Measurements from ENCODE around the gene VSIG10L2. TPM values are rescaled to one million over a fixed set of nuclear protein-coding genes. Genes with fewer than 3 reads are reported as not detected.

VSIG10L2 gene
- total RNA-seq, 4 donors from 2014 or later = not detected

GRCh38 chr11:125950696-125951651 is 5.1 kb downstream of the VSIG10L2 start:
- Histone ChIP-seq H3K9me3 (no peaks in the 10 kb centered on the region), H3K36me3 (peaks cover 0 to under 1% of the 10 kb centered on the region in 2 donors), H3K4me1 (peaks cover 0 to 18% of the 10 kb centered on the region in 2 donors), H3K27me3 (no peaks in the 10 kb centered on the region), H3K4me3 (replicated peaks in 1 of 3) (no peak overlapping the region), H3K27ac (peak overlapping the region in 2 of 3 donors; percentile 24 to 53)
- no peak for TF ChIP-seq CTCF (IDR thresholded peaks at IDR 0.05)
- TF ChIP-seq POLR2A (IDR thresholded peaks at IDR 0.05) = no peak
- intact Hi-C loops (cut with DNase I) = no loop called here
- WGBS, 2 donors = 67 to 84% methylated on average over 13 to 15 of the region's 15 CpGs
- peak; percentile 59 to 71 for DNase-seq

GRCh38 chr11:125951731-125952130 is 5.9 kb downstream of the VSIG10L2 start:
- TF ChIP-seq POLR2A (IDR thresholded peaks at IDR 0.05) (no peak), CTCF (IDR thresholded peaks at IDR 0.05) (no peak)
- peak overlapping the region in 2 of 3 donors; percentile 24 to 53 for H3K27ac ChIP-seq
- no peak for DNase-seq

GRCh38 chr11:125952559-125952958 is 6.7 kb downstream of the VSIG10L2 start:
- Histone ChIP-seq H3K36me3 (peaks cover 0 to 10% of the 10 kb centered on the region in 2 donors), H3K27me3 (no peaks in the 10 kb centered on the region), H3K9me3 (no peaks in the 10 kb centered on the region), H3K27ac (no peak overlapping the region), H3K4me3 (replicated peaks in 1 of 3) (no peak overlapping the region), H3K4me1 (peaks cover 0 to 18% of the 10 kb centered on the region in 2 donors)
- intact Hi-C loops (cut with DNase I) = no loop called here
- no peak for DNase-seq
- WGBS, 2 donors = 72 to 91% methylated on average over 2 of the region's 2 CpGs
- TF ChIP-seq POLR2A (IDR thresholded peaks at IDR 0.05) (no peak), CTCF (IDR thresholded peaks at IDR 0.05) (no peak)

More at GRCh38 chr11:125951731-125952130, 5.9 kb downstream of the VSIG10L2 start:
- Histone ChIP-seq H3K4me1 (peaks cover 0 to 18% of the 10 kb centered on the region in 2 donors), H3K27me3 (no peaks in the 10 kb centered on the region), H3K9me3 (no peaks in the 10 kb centered on the region), H3K4me3 (replicated peaks in 1 of 3) (no peak overlapping the region), H3K36me3 (peaks cover 0 to 9% of the 10 kb centered on the region in 2 donors)
- WGBS, 2 donors = 35 to 52% methylated on average over 6 to 11 of the region's 11 CpGs
- intact Hi-C loops (cut with DNase I) = no loop called here

- Histone ChIP-seq H3K36me3 (peaks cover 0 to 14% of the 10 kb centered on the region in 2 donors), H3K27ac (no peak overlapping the region), H3K4me3 (replicated peaks in 1 of 3) (no peak overlapping the region), H3K4me1 (peaks cover 0 to 18% of the 10 kb centered on the region in 2 donors), H3K9me3 (no peaks in the 10 kb centered on the region), H3K27me3 (no peaks in the 10 kb centered on the region)
- TF ChIP-seq POLR2A (IDR thresholded peaks at IDR 0.05) = no peak
- no peak for TF ChIP-seq CTCF (IDR thresholded peaks at IDR 0.05)
- DNase-seq = peak; percentile 31 to 43
- intact Hi-C loops (cut with DNase I) = no loop called here
- 62 to 73% methylated on average over 7 of the region's 7 CpGs for WGBS, 2 donors
Observed at GRCh38 chr11:125952973-125953372, 7.1 kb downstream of the VSIG10L2 start.

- no peak for DNase-seq
- intact Hi-C loops (cut with DNase I) = no loop called here
- no peaks in the 10 kb centered on the region for H3K9me3 ChIP-seq
- WGBS, 2 donors = 87 to 91% methylated on average over 20 of the region's 20 CpGs
- peaks cover 0 to 16% of the 10 kb centered on the region in 2 donors for H3K36me3 ChIP-seq
- H3K27ac ChIP-seq = no peak overlapping the region
- H3K27me3 ChIP-seq = no peaks in the 10 kb centered on the region
- TF ChIP-seq POLR2A (IDR thresholded peaks at IDR 0.05) = no peak
- no peak for TF ChIP-seq CTCF (IDR thresholded peaks at IDR 0.05)
- peaks cover 0 to 18% of the 10 kb centered on the region in 2 donors for H3K4me1 ChIP-seq
- no peak overlapping the region for H3K4me3 ChIP-seq (replicated peaks in 1 of 3)
Observed at GRCh38 chr11:125953401-125953935, 7.6 kb downstream of the VSIG10L2 start.
